Kidney (tissue), 14 donors: Measurements from ENCODE around the gene METRNL. TPM values are rescaled to one million over a fixed set of nuclear protein-coding genes. Genes with fewer than 3 reads are reported as not detected.
"Not testable (repeated sequence)": the region's sequence is repeated elsewhere in the genome, so short reads cannot be mapped to it uniquely, and the experiment has no call there.

Source experiments
- DNase-seq, 5 donors: peaks; one replicate each; pipeline ENCODE4 v3.0.0-alpha.2; 2013 to 2020
- FAIRE-seq: peaks from 2 replicates; lab custom pipeline; 2012; peaks lifted over from hg19 to GRCh38; lab: Jason Lieb, UNC
- H3K27ac ChIP-seq, 2 donors: one replicate each; pipeline ENCODE4 v1.7.0; 2013; ENCODE audit warnings: low read depth in 2 of 2, low read length in 2 of 2, inconsistent platforms in 1 of 2
- H3K27me3 ChIP-seq: one replicate; pipeline ENCODE4 v1.7.1; 2013; ENCODE audit warnings: low read length, inconsistent platforms; ENCODE audit not compliant: control insufficient read depth, insufficient read depth
- H3K36me3 ChIP-seq, 3 donors: one replicate each; pipeline versions ENCODE4 v1.7.0 to v1.7.1; 2013; ENCODE audit warnings: low read length in 3 of 3, control low read depth in 1 of 3, inconsistent platforms in 1 of 3; ENCODE audit not compliant: insufficient read depth in 3 of 3, control insufficient read depth in 2 of 3
- H3K4me1 ChIP-seq, 3 donors: one replicate each; pipeline versions ENCODE4 v1.7.0 to v1.7.1; 2013; ENCODE audit warnings: low read length in 3 of 3, inconsistent platforms in 1 of 3, low read depth in 1 of 3; ENCODE audit not compliant: control insufficient read depth in 2 of 3, insufficient read depth in 2 of 3
- H3K4me3 ChIP-seq, 3 donors: one replicate each; pipeline versions ENCODE4 v1.7.0 to v1.8.1; 2013; ENCODE audit warnings: low read length in 3 of 3, control low read depth in 1 of 3, inconsistent platforms in 1 of 3
- H3K9ac ChIP-seq, 3 donors: one replicate each; pipeline versions ENCODE4 v1.7.0 to v1.7.1; 2013; ENCODE audit warnings: low read length in 3 of 3, control low read depth in 1 of 3, inconsistent platforms in 1 of 3
- H3K9me3 ChIP-seq, 3 donors: one replicate each; pipeline versions ENCODE4 v1.7.0 to v1.7.1; 2013; ENCODE audit warnings: low read length in 3 of 3, control low read depth in 1 of 3, inconsistent platforms in 1 of 3; ENCODE audit not compliant: control insufficient read depth in 2 of 3, insufficient read depth in 1 of 3
- intact Hi-C: fragments of 100-400 bp; cut with DNase I; formaldehyde crosslinking; loops from one replicate; pipeline ENCODE4 v1.11.1; 2022
- polyA plus RNA-seq: library from polyadenylated mRNA; stranded (reverse); fragments of 350-450 nt; fragmentation: Illumina TruSeq; extraction: RNeasy Lipid Tissue Mini Kit (QIAGEN cat#74804); gene quantifications from one replicate; pipeline ENCODE4 v1.2.3, GENCODE V29; 2014; ENCODE audit warnings: low read depth, low replicate concordance; ENCODE audit not compliant: insufficient read depth
- total RNA-seq: library from RNA; stranded (reverse); fragmentation: NEBNext Ultra II Directional; extraction: Animal tissue kit (Norgen Biotek cat#: 25700); gene quantifications from one replicate; pipeline ENCODE4 v1.2.1, GENCODE V29; 2021
- TF ChIP-seq, protein P1 (sequence below): IDR thresholded peaks from 3 replicates; pipeline ENCODE4 v1.5.1; 2012; ENCODE audit warnings: mild to moderate bottlenecking, moderate library complexity, borderline replicate concordance; ENCODE audit not compliant: insufficient read depth; ENCODE audit errors: extremely low read depth
- donor health status: control.
- donor health status: control.
- donor health status: control.
- donor health status: control.
- donor health status: control.
- donor health status: DM: yes; HTN: yes; CAD: no.
- donor health status: Normal renal cell carcinoma (clear cell type).

Gene METRNL
- total and polyA plus RNA-seq, 2 donors from 2014 or later = 61.5 to 107 TPM

DNA sequence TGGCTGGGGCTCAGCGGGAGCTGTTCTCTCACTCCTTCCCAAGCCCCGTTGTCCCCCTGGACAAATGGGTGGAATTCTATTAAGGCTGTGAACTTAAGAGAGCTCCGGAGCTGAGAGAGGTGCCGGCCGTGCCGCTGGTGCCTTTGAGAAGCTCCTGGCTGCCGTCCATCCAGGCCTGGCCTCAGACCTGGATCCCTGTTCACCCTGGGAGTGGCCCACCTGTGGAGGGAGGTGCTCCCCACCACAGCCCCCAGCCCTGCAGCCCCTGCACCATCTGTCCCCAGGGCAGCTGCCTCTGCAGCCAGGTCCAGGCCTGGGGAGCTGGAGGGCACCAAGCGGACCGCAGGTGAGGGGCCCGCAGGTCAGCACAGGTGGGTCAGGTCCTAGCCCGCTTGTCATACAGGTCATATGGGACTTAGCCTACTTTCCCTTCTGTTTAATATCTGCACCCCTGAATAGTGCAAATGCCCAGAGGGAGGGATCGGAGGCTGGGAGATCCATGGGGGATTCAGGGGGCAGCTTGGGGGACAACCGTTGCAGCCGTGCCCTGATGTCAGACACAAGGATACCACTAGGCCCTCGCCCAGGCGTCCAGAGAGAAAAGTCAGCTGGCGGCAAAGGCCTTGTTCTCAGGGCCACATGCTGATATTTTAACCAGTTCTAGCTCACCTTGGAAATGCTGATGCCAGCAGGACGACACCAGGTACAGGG is 15.2 kb upstream of the METRNL start:
- peak in 3 of 5 donors; percentile 2 to 64 (median 30) for DNase-seq
- Histone ChIP-seq H3K27ac (no peak overlapping the region), H3K4me1 (no peaks in the 10 kb centered on the region), H3K9me3 (no peaks in the 10 kb centered on the region), H3K9ac (no peak overlapping the region), H3K4me3 (no peak overlapping the region), H3K27me3 (no peaks in the 10 kb centered on the region), H3K36me3 (no peaks in the 10 kb centered on the region)
- no peak for FAIRE-seq
- TF ChIP-seq, protein P1, sequence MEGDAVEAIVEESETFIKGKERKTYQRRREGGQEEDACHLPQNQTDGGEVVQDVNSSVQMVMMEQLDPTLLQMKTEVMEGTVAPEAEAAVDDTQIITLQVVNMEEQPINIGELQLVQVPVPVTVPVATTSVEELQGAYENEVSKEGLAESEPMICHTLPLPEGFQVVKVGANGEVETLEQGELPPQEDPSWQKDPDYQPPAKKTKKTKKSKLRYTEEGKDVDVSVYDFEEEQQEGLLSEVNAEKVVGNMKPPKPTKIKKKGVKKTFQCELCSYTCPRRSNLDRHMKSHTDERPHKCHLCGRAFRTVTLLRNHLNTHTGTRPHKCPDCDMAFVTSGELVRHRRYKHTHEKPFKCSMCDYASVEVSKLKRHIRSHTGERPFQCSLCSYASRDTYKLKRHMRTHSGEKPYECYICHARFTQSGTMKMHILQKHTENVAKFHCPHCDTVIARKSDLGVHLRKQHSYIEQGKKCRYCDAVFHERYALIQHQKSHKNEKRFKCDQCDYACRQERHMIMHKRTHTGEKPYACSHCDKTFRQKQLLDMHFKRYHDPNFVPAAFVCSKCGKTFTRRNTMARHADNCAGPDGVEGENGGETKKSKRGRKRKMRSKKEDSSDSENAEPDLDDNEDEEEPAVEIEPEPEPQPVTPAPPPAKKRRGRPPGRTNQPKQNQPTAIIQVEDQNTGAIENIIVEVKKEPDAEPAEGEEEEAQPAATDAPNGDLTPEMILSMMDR = no peak
- intact Hi-C loops = no loop called here

DNA sequence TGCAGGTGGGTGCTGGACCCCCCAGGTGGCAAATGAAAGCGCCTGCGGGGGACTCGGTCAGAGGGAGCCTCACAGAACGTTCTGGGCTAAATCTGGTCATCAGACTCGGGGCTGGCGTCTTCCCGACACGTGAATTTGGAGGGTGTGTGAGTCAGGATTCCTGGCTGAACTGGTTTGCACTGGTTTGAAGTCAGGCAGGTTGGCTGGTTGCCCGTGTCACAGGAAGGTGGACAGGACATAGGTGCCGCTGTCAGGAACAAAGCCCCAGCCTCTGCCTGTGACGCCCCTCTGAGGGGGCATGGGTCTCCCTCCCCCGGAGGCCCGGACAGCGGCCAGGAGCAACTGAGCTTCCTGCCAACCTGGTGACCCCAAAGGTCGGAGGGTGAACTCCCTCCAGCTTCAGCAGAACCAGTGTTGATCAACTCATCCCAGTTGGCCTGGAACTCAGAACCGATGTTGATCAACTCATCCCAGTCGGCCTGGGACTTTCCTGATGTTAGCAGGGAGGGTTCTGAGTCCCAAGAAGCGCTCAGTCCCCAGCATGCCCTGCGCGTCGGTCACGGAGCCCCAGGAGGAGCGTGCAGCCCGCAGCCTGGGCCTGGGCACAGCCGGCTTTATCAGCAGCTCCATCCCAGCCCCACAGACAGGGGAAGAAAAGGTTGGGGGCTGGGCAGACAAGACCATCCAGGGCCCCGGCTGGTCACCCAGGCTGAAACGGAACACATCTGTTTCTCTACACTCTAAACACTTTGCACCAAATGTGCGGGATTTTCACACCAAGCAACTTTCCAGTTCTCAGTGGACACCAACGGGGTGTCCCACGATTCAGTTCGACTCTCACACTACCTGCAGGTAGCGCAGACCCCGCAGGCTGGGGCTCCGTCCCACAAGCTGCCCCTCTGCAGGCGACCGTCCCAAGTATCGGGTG is 14.4 kb upstream of the METRNL start:
- no peak for FAIRE-seq
- intact Hi-C loops = no loop called here
- Histone ChIP-seq H3K4me1 (no peaks in the 10 kb centered on the region), H3K27me3 (no peaks in the 10 kb centered on the region), H3K4me3 (no peak overlapping the region), H3K36me3 (no peaks in the 10 kb centered on the region), H3K9ac (no peak overlapping the region), H3K27ac (no peak overlapping the region), H3K9me3 (no peaks in the 10 kb centered on the region)
- peak in 3 of 5 donors; percentile 13 to 90 (median 53) for DNase-seq
- TF ChIP-seq, protein P1 = no peak

DNA sequence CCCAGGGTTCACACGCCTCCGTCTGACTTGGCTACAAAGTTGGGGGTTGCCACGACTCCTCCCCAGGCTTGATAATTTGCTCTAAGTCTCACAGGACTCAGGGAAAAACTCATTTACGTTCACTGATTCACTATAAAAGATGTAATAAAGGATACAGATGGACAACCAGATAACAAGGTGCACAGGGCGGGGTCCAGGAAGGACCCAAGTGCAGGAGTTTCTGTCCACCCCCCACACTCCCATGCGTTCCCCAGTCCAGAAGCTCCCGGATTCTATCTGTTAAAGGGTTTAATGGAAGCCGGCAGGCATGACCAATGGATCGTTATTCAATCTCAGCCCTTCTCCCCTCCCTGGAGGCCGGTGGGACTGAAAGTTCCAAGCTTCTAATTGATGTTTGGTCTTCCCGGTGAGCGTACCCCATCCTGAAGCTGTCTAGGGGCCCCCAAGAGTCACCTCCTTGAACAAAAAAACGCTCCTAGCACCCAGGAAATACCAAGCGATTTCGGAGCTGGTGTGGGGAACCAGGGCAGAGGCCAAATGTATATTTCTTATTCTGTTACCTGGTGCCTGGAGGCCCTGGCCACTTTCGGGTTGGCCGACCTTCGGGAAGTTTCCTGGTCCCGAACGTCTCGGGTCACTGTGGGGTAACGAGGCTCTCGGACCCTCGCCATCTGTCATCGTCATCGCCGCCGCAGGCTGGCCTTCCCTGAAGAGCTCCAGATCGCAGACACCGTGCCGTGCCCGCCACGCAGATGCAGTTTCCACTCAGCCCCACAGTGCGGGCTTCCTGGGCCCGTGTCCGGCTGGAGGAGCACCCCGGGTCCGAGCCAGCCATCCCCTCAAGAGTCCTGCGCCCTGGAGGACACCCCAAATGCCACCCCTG is 13.5 kb upstream of the METRNL start:
- TF ChIP-seq, protein P1 = no peak
- Histone ChIP-seq H3K9me3 (no peaks in the 10 kb centered on the region), H3K4me3 (no peak overlapping the region), H3K27me3 (no peaks in the 10 kb centered on the region), H3K36me3 (no peaks in the 10 kb centered on the region), H3K27ac (no peak overlapping the region), H3K9ac (no peak overlapping the region), H3K4me1 (no peaks in the 10 kb centered on the region)
- FAIRE-seq (no peak), DNase-seq (peak in 2 of 5 donors; percentile 6 to 77)
- intact Hi-C loops = no loop called here

DNA sequence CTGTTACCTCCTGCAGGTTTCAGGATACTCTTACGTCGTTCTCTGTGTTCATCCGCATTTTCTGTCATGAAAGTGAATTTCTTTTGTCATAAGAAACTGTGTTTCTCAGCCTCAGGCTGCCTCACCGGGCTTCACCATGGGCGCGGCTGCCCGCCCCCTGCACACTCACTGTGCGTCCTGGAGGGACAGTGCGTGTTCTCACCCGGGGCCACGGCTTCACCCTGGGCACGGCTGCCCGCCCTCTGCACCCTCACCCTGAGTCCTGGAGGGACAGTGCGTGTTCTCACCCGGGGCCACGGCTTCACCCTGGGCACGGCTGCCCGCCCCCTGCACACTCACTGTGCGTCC is 12.9 kb upstream of the METRNL start:
- H3K4me3 ChIP-seq, H3K36me3 ChIP-seq, FAIRE-seq, H3K9me3 ChIP-seq, H3K27ac ChIP-seq, H3K27me3 ChIP-seq, H3K4me1 ChIP-seq, intact Hi-C loops, H3K9ac ChIP-seq: not testable (repeated sequence)
- peak in 1 of 5 donors; percentile 2 for DNase-seq
